ENCODE results near the gene PANK3.

- TF ChIP-seq CTCF (IDR thresholded peaks at IDR 0.05; ENCODE audit: insufficient read depth, low read depth, low read length) (no peak), EZH2 (IDR thresholded peaks at IDR 0.05; ENCODE audit: insufficient read depth, low read length) (no peak)
Measured at GRCh38 chr5:168527756-168528295, 51.3 kb downstream of the PANK3 start.

Measured in astrocyte (in vitro differentiated cells and primary cell).